ENCODE measurements around the gene NUTM2E. TPM values are rescaled to one million over a fixed set of nuclear protein-coding genes. Genes with fewer than 3 reads are reported as not detected.

The NUTM2E gene
- 0.25 to 0.90 TPM (median 0.31 TPM) in 5 replicates for total RNA-seq (2022; extraction: Qiagen RNA extraction; ENCODE audit: low read depth)

GRCh38 chr10:79826496-79827215, at the start of gene NUTM2E:
Gene NUTM2E, plus strand, starts transcription at chr10:79826739. Its CDS starts 15,002 bp downstream, at chr10:79841741.

Other genes with a start within 250 kb of the NUTM2E start
- not detected in 5 replicates for gene SFTPA1, start 215.8 kb upstream of the NUTM2E start, total RNA-seq (2022; extraction: Qiagen RNA extraction; ENCODE audit: low read depth)
- 0.37 to 0.55 TPM (median 0.52 TPM) in 4 of 5 replicates, not detected in the other for gene NUTM2B, start 123.5 kb upstream of the NUTM2E start, total RNA-seq (2022; extraction: Qiagen RNA extraction; ENCODE audit: low read depth)
- gene SFTPD, start 122.4 kb downstream of the NUTM2E start, total RNA-seq (2022; extraction: Qiagen RNA extraction; ENCODE audit: low read depth) = 0.19 to 0.41 TPM (median 0.21 TPM) in 5 replicates